Body of pancreas (tissue), 4 donors: ENCODE data around the gene SNX24.

Experiments used
- CTCF ChIP-seq, 7 experiments: fragments of 450-650 bp in 4 of 7; fragments of 200-600 bp in 3 of 7; sonication (generic) in 3 of 7; IDR thresholded peaks; one replicate each; pipeline ENCODE4 v1.5.1; 2016 to 2019; ENCODE audit warnings: antibody characterized with exemption in 7 of 7
- POLR2A ChIP-seq, 3 donors: fragments of 450-650 bp; IDR thresholded peaks; one replicate each; pipeline ENCODE4 v1.6.1; 2016; ENCODE audit warnings: antibody characterized with exemption in 3 of 3, mild to moderate bottlenecking in 2 of 3

GRCh38 chr5:122879076-122879475 is 33.7 kb downstream of the SNX24 start:
- TF ChIP-seq POLR2A (IDR thresholded peaks at IDR 0.05) = no peak
- TF ChIP-seq CTCF (IDR thresholded peaks at IDR 0.05) = no peak
